Limb (tissue), 2 donors: ENCODE results near the gene VSIG10L2.
A peak's percentile ranks its signal among the peaks of the same experiment; 100 is the strongest.

Source experiments
- DNase-seq, 2 donors: peaks; one replicate each; pipeline ENCODE4 v3.0.0-alpha.2; 2016; ENCODE audit errors: extremely low spot score in 2 of 2

VSIG10L2 gene

GRCh38 chr11:125929445-125930075, 16.3 kb upstream of the VSIG10L2 start:
- DNase-seq = no peak

- DNase-seq = no peak
These were observed 15.8 kb upstream of the VSIG10L2 start for GRCh38 chr11:125930076-125930450.

GRCh38 chr11:125931116-125931515, 14.7 kb upstream of the VSIG10L2 start:
- DNase-seq = no peak

- peak in 1 of 2 donors; percentile 61 for DNase-seq
These were observed 14.2 kb upstream of the VSIG10L2 start for GRCh38 chr11:125931668-125932067.

- no peak for DNase-seq
These were observed 13.5 kb upstream of the VSIG10L2 start for GRCh38 chr11:125932301-125932700.

GRCh38 chr11:125933030-125933813, 12.6 kb upstream of the VSIG10L2 start:
- DNase-seq = no peak

GRCh38 chr11:125934473-125934872, 11.4 kb upstream of the VSIG10L2 start:
- no peak for DNase-seq

GRCh38 chr11:125935056-125935455, 10.8 kb upstream of the VSIG10L2 start:
- DNase-seq = no peak

- DNase-seq = peak; percentile 75 to 79
These were observed 10.1 kb upstream of the VSIG10L2 start for GRCh38 chr11:125935618-125936199.

GRCh38 chr11:125938418-125938817, 7.4 kb upstream of the VSIG10L2 start:
- peak in 1 of 2 donors; percentile 24 for DNase-seq

GRCh38 chr11:125939081-125939521, 6.7 kb upstream of the VSIG10L2 start:
- DNase-seq = peak; percentile 48 to 57

- peak in 1 of 2 donors; percentile 20 for DNase-seq
These were observed 5.7 kb upstream of the VSIG10L2 start for GRCh38 chr11:125940145-125940544.

- no peak for DNase-seq
These were observed 4.6 kb upstream of the VSIG10L2 start for GRCh38 chr11:125941267-125941618.

GRCh38 chr11:125941619-125942611, 3.9 kb upstream of the VSIG10L2 start:
- peak; percentile 64 to 65 for DNase-seq

GRCh38 chr11:125942771-125943428, 2.9 kb upstream of the VSIG10L2 start:
- DNase-seq = peak in 1 of 2 donors; percentile 21

- peak in 1 of 2 donors; percentile 17 for DNase-seq
These were observed 2.0 kb upstream of the VSIG10L2 start for GRCh38 chr11:125943661-125944349.

GRCh38 chr11:125944350-125945010, 1.4 kb upstream of the VSIG10L2 start:
- peak in 1 of 2 donors; percentile 15 for DNase-seq

- DNase-seq = no peak
These were observed 640 bp upstream of the VSIG10L2 start for GRCh38 chr11:125945011-125945796.
